Type B pancreatic cell (in vitro differentiated cells): Measurements from ENCODE around the gene GDPD5. TPM values are rescaled to one million over a fixed set of nuclear protein-coding genes. Genes with fewer than 3 reads are reported as not detected.

ENCODE experiments used
- DNase-seq: peaks from one replicate; pipeline ENCODE4 v3.0.0; 2021; ENCODE audit warnings: mixed read lengths; ENCODE audit not compliant: unreplicated experiment; ENCODE audit errors: extremely low spot score
- H3K27ac Mint-ChIP-seq: 2 replicates; pipeline ENCODE4 v1.8.0; 2021; ENCODE audit warnings: mild to moderate bottlenecking, mixed read lengths
- H3K27me3 Mint-ChIP-seq: 2 replicates; pipeline ENCODE4 v1.8.0; 2021; ENCODE audit warnings: mixed read lengths
- H3K36me3 Mint-ChIP-seq: 2 replicates; pipeline ENCODE4 v1.8.0; 2021; ENCODE audit warnings: mixed read lengths
- H3K4me1 Mint-ChIP-seq: one replicate; pipeline ENCODE4 v1.8.0; 2021; ENCODE audit warnings: mixed read lengths; ENCODE audit not compliant: unreplicated experiment
- H3K4me3 Mint-ChIP-seq: 2 replicates; pipeline ENCODE4 v1.8.0; 2021; ENCODE audit warnings: mild to moderate bottlenecking, mixed read lengths
- H3K9me3 Mint-ChIP-seq: 2 replicates; pipeline ENCODE4 v1.8.0; 2021; ENCODE audit warnings: mixed read lengths
- total RNA-seq: library from RNA; stranded (reverse); gene quantifications from 2 replicates; pipeline ENCODE4 v1.2.1, GENCODE V29; 2021; ENCODE audit warnings: low replicate concordance
- TF ChIP-seq, protein P1 (sequence below): fragments of 200-600 bp; sonication (generic); conservative IDR thresholded peaks from 2 replicates; pipeline ENCODE4 v1.5.0; 2021; ENCODE audit warnings: antibody characterized with exemption, mild to moderate bottlenecking

GDPD5 gene
- total RNA-seq, 1 donor from 2014 or later = 11.3 TPM

DNA sequence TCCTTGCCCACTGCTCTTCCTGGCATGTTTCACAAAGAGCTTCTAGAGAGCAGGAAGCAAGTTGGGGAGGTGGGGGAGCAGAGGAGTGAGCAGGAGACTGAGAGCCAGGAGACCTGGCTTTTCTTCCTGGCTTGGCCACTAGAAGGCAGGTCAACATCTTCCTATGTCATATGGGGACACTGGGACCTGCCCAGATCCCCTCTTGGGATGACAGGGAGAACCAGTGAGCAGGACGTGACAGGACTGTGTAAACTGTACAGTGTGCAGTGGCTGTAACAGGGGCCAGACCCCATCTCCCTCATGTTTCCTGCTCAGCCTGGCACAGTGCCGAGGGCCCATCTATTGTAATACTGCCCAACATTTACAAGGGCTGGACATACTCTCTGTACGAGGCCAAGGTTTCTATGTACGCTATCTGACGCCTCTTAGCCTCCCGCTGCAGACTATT lies 29.4 kb downstream of the GDPD5 start:
- Mint-ChIP-seq H3K9me3 (no peaks in the 10 kb centered on the region), H3K4me3 (no peak overlapping the region), H3K27me3 (no peaks in the 10 kb centered on the region), H3K4me1 (peaks cover 4% of the 10 kb centered on the region), H3K36me3 (no peaks in the 10 kb centered on the region), H3K27ac (peak overlapping the region; percentile 9)
- DNase-seq = no peak
- TF ChIP-seq, protein P1, sequence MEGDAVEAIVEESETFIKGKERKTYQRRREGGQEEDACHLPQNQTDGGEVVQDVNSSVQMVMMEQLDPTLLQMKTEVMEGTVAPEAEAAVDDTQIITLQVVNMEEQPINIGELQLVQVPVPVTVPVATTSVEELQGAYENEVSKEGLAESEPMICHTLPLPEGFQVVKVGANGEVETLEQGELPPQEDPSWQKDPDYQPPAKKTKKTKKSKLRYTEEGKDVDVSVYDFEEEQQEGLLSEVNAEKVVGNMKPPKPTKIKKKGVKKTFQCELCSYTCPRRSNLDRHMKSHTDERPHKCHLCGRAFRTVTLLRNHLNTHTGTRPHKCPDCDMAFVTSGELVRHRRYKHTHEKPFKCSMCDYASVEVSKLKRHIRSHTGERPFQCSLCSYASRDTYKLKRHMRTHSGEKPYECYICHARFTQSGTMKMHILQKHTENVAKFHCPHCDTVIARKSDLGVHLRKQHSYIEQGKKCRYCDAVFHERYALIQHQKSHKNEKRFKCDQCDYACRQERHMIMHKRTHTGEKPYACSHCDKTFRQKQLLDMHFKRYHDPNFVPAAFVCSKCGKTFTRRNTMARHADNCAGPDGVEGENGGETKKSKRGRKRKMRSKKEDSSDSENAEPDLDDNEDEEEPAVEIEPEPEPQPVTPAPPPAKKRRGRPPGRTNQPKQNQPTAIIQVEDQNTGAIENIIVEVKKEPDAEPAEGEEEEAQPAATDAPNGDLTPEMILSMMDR = no peak

DNA sequence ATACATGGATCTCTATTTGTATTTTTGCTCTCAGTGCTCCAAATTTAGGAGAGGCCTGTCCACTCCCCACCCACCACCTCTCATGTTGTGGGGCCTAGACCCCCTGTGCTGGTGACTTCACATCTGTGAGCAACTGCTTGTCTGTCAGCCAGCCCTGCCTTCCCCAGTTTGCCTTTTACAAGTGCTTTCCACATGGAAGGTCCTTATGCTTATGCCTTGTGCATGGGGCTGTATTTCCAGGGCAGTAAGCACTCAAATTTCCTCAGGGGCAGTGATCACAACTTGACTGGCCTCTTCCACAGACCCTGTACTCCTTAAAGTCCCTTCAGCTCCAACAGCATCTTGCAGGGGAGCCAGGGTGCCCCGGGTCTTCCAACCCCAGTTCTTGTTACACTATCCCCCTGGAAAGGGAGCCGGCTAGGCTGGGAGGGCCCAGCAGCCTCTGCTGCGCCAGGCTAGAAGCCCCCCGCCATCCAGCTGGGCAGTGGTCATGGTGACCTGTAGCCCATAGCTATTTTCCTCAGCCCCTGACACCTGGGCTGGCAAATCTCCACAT lies 29.9 kb downstream of the GDPD5 start:
- no peaks in the 10 kb centered on the region for H3K27me3 Mint-ChIP-seq
- DNase-seq = peak; percentile 64
- peaks cover 6% of the 10 kb centered on the region for H3K4me1 Mint-ChIP-seq
- peak overlapping the region; percentile 9 for H3K27ac Mint-ChIP-seq
- H3K9me3 Mint-ChIP-seq = no peaks in the 10 kb centered on the region
- H3K36me3 Mint-ChIP-seq = no peaks in the 10 kb centered on the region
- TF ChIP-seq, protein P1 = no peak
- H3K4me3 Mint-ChIP-seq = no peak overlapping the region

DNA sequence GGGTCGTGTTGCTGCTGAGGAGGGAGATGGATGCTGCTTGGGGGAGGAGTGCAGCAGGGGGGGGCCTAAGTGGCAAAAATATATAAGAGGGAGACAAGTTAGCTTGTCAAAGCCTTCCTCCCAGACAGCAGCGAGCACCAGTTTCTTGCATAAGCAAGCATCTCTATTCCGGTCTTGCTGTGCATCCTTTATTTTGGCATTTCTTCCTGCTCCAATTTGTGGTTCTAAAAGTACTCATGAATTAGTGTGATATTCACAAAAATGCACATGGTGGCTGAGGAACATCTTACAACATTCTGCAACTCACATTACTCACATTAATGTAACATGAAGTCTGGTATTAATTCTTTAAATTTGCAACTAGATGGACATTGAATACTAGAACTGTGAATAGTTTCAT lies 32.1 kb downstream of the GDPD5 start:
- no peak for DNase-seq
- no peaks in the 10 kb centered on the region for H3K36me3 Mint-ChIP-seq
- H3K4me1 Mint-ChIP-seq = peaks cover 22% of the 10 kb centered on the region
- H3K9me3 Mint-ChIP-seq = no peaks in the 10 kb centered on the region
- H3K27ac Mint-ChIP-seq = no peak overlapping the region
- H3K4me3 Mint-ChIP-seq = no peak overlapping the region
- H3K27me3 Mint-ChIP-seq = no peaks in the 10 kb centered on the region
- TF ChIP-seq, protein P1 = no peak

DNA sequence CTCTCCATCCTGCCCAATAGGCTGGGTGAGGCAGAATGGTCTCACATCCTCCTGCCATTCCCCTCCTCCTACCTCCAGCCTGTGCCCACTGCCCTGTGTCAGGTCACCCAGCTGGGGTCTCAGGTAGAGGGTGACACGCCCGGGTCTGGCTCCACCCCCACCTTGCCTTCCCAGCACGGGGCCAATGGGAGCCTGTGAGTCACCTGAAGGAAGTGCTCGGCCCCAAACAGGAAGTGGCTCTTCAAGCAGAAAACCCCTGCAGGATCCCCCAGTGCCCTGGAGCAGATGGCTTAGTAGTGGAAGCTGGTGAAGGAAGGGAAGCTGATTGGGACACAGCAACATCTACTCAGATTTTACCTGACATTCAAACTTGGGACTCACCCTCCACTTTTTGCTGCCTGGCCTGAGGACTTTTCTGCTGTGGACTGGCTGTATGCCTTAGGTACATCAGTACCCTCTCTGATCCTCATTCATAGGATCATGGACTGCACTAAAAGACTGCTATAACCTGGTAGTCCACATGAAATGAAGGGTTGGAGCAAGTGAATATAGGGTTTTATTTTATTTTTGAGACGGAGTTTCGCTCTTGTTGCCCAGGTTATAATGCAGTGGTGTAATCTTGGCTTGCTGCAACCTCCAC lies 33.4 kb downstream of the GDPD5 start:
- H3K27ac Mint-ChIP-seq = no peak overlapping the region
- H3K27me3 Mint-ChIP-seq = no peaks in the 10 kb centered on the region
- H3K4me1 Mint-ChIP-seq = peaks cover 26% of the 10 kb centered on the region
- H3K4me3 Mint-ChIP-seq = no peak overlapping the region
- DNase-seq = no peak
- TF ChIP-seq, protein P1 = no peak
- no peaks in the 10 kb centered on the region for H3K9me3 Mint-ChIP-seq
- H3K36me3 Mint-ChIP-seq = no peaks in the 10 kb centered on the region

DNA sequence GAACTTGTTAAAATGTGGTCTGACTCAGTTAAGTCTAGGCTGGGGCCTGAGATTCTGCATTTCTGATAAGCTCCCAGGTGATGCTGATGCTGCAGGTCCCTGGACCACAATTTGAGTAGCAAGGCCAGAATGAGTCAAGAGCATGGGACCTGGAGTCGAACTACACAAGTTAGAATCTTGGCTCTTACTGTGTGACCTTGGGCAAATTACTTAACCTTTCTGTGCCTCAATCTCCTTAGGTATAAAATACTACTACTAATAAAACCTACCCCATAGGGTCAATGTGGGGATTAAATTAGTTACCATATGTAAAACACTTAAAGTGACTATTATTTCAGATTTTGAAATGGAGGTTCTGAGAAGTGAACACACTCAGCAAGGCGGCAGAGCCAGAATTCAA lies 34.3 kb downstream of the GDPD5 start:
- H3K27ac Mint-ChIP-seq = no peak overlapping the region
- H3K9me3 Mint-ChIP-seq = no peaks in the 10 kb centered on the region
- DNase-seq = no peak
- H3K36me3 Mint-ChIP-seq = no peaks in the 10 kb centered on the region
- H3K4me1 Mint-ChIP-seq = peaks cover 26% of the 10 kb centered on the region
- TF ChIP-seq, protein P1 = no peak
- H3K27me3 Mint-ChIP-seq = no peaks in the 10 kb centered on the region
- H3K4me3 Mint-ChIP-seq = no peak overlapping the region
